ENCODE data around the gene CPT1C.

The CPT1C gene

DNA sequence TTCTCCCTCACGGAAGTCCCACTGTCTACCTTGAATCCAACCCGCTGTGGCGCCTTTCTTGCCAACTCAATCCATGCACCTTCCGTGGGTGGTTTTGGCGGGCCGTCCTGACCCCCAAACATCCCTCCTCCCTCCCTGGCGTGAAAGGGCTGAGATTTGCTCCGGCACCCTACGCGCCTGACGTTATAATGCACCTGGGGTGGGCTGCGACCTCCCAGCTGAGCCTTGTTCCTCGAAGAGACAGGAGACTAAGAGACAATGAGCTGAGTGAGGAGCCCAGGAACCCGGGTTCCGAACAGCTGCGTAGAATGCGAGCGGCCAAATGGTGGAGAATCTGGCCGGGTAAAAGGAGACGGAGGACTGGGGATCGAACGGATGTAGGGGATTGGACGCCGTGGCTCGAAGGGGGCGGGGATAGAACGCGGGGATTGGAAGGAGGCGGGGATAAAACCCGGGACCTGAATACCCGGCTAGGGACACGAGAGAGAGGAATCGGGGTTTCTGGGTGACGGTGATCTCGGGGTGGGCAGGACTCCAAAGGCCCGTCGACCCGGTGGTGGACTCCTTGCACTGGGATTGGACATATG is at the start of gene CPT1C:
TSS of gene CPT1C (plus strand) at position 461 of the 587 bp plus-strand sequence. CDS start 1,137 bp downstream, outside the sequence.
- peak; percentile 49 for DNase-seq

DNA sequence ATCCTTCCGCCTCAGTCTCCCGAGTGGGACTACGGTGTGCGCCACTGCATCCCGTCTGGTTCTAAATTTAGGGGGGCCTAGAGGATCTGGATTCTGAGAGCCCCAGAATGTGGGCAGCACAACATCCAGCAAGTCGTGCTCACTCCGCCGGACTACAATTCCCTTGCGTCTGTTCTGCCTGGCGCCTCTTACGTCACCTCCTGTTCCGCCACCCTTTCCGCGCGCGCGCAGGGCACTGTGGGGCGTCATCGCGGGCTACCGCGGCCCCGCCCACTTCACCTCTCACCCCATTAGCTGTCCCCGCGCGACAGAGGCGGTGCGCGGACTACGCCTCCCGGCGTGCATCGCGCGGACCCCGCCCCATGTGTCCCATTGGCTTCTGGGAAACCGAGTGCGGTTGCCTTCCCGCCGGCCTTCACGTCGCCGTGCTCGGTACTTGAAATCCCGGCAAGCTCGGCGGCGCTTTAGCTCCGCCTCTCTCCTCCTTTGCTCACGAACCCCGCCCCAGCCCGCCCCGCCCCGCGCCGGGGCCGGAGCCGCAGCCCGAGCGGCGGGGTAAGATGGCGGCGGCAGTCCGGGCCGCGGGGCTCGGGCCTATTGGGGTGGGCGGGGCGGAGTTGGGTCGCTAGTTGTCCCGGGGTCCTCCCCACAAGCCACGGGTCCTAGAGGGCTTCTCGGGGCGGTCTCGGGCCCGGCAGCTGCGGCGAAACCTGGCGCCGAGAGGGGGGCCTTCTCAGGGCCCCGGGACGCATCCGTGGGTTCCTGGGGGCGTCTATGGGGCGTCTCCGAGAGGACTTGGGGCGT is 49.0 kb upstream of the CPT1C start, which contains the start of gene SCAF1:
TSS of gene SCAF1 (plus strand) at position 522 of the 804 bp plus-strand sequence. CDS start 2,818 bp downstream, outside the sequence.
- peak; percentile 98 for DNase-seq

DNA sequence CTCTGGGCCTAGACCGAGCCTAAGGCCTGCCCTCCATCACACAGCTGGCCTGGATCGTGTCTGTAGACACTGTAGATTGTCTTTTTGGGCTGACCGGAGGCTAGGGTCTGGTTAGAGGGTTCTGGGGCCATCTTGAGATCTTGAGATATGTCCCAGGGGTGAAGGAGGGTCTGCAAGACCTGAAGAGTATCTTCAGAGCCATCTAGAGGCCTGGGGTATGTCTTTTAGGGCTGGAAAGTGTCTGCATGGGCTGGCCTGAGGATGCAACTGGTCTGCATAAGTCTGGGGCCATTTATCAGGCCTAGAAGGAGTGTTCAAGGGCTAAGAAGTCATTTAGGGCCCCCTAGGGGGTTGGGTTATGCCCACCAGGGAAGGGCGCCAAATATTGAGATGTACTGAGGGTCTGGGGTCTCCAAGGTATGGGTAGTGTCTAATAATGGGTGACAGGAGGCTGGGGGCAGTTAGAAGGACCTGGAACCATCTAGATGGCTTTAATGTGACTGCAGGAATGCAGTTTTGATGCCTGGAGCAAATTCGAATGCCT is 48.4 kb upstream of the CPT1C start:
- no peak for DNase-seq

DNA sequence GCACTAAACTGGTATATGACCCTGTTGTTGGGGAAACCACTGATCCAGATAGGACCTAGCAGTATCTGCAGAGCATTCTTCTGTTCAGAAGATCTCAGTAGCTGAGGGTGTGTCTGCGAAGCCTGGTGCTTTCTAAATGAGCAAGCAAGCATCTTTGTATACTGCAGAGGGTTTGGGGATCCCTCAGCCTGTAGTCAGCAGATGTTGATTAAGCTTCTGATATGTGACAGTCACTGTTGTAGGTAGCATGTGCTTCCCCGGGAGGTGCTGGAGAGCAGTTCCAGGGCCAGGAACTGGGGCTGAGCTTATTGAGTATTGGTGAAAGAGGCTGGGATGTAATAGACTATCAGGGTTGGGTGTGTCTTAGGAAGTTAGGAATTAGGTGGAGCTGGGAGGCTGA is 47.5 kb upstream of the CPT1C start:
- DNase-seq, result no peak

DNA sequence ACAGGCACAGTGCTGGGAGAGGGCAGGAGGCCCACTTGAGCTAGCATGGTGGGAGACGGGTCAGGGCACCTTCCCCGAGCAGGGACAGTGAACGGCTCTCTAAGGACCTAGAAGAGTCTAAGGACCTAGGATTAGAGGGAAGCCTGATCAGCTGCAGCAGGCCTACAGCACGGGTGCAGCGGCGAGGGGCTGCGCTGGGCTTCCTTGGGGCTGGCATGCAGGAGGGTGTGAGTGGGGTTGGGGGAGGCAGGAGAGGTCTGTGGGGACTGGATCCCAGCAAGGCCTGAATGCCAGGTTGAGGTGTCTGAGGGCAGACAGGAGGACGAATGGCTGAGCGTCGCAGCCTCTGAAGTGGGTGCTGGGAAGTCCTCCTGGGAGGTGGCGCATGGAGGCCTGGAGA is 45.3 kb upstream of the CPT1C start:
- DNase-seq, result no peak

DNA sequence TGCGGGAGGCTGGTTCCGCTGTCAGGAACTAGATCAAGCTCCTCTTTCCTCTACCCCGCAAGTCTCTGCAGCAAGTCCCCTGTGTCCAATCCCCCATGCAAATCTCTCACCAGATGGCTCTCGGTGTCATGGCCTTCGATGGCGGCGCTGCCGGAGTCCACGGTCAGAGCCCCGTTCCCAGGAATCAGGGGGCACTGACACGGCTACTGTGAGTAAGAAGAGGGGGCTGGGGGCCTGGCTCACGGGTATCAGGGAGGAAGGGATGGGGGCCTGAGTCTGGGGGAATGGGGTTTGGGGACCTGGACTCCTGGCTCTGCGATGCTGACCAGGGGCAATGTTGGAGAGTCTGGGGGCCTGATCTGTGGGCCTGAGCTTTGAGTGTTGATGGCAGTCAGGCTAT is 44.9 kb upstream of the CPT1C start:
- DNase-seq, result no peak

DNA sequence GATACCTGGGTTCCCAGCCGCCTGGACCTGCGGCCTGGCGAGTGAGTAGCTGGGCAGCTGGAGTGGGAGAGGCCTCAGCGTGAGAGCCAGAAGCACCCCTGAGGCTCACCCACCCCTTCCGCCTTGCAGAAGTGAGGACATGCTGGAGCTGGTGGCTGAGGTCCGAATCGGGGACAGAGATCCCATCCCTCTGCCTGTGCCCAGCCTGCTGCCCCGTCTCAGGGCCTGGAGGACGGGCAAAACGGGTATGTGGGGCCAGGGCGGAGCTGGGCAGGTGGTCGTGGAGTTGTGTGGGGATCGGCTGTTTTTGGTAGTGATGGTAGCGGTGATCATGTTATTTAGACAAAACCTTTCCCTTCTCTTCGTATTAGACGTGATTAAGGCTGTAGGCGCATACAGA is 44.3 kb upstream of the CPT1C start:
- no peak for DNase-seq

DNA sequence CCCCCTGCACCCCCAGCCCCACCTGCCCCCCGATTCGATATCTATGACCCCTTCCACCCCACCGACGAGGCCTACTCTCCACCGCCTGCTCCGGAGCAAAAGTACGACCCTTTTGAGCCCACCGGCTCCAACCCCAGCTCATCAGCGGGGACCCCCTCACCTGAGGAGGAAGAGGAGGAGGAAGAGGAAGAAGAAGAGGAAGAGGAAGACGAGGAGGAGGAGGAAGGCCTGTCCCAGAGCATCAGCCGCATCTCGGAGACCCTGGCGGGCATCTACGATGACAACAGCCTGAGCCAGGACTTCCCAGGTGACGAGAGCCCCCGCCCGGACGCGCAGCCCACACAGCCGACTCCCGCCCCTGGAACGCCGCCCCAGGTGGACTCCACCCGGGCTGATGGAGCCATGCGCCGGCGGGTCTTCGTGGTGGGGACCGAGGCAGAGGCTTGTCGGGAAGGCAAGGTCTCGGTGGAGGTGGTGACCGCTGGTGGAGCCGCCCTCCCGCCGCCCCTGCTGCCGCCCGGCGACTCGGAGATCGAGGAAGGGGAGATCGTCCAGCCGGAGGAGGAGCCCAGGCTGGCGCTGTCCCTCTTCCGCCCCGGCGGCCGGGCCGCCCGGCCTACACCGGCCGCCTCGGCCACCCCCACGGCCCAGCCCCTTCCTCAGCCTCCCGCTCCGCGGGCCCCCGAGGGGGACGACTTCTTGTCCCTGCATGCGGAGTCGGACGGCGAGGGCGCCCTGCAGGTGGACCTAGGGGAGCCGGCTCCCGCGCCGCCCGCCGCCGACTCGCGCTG is 39.7 kb upstream of the CPT1C start:
- DNase-seq, result no peak

DNA sequence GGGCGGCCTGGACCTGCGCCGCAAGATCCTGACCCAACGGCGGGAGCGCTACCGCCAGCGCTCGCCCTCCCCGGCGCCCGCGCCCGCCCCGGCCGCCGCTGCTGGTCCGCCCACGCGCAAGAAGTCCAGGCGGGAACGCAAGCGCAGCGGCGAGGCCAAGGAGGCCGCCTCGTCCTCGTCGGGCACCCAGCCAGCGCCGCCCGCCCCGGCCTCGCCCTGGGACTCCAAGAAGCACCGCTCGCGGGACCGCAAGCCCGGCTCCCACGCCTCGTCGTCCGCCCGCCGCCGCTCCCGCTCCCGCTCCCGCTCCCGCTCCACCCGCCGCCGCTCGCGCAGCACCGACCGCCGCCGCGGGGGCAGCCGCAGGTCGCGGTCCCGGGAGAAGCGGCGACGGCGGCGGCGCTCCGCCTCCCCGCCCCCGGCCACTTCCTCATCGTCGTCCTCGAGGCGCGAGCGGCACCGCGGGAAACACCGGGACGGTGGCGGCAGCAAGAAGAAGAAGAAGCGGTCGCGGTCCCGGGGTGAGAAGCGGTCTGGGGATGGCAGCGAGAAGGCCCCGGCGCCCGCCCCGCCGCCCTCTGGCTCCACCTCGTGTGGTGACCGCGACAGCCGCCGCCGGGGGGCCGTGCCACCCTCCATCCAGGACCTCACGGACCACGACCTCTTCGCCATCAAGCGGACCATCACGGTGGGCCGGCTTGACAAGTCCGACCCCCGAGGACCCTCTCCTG is 38.9 kb upstream of the CPT1C start:
- no peak for DNase-seq

DNA sequence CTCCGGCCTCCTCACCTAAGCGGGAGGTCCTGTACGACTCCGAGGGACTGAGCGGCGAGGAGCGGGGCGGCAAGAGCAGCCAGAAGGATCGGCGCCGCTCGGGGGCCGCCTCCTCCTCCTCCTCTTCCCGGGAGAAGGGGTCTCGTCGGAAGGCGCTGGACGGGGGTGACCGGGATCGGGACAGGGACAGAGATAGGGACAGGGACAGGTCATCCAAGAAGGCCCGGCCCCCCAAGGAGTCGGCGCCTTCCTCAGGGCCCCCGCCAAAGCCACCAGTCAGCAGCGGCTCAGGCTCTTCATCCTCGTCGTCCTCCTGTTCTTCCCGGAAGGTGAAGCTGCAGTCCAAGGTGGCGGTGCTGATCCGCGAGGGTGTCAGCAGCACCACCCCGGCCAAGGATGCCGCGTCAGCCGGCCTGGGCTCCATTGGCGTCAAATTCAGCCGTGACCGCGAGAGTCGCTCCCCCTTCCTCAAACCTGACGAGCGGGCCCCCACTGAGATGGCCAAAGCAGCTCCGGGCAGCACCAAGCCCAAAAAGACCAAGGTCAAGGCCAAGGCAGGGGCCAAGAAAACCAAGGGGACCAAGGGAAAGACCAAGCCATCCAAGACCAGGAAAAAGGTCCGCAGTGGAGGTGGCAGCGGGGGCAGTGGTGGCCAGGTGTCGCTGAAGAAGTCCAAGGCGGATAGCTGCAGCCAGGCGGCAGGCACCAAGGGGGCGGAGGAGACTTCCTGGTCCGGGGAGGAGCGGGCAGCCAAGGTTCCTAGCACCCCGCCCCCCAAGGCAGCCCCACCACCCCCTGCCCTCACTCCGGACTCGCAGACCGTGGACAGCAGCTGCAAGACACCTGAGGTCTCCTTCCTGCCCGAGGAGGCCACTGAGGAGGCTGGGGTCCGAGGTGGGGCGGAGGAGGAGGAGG is 38.1 kb upstream of the CPT1C start:
- no peak for DNase-seq

DNA sequence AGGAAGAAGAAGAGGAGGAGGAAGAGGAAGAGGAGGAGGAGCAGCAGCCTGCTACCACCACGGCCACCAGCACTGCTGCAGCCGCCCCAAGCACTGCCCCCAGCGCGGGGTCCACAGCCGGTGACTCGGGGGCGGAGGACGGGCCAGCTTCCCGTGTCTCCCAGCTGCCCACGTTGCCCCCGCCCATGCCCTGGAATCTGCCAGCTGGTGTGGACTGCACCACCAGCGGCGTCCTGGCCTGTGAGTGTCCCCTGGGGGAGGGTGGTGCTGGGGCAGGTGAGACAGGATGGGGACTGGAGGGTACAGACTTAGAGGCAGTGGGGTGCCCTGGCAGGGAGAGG is 37.5 kb upstream of the CPT1C start:
- DNase-seq, result no peak

DNA sequence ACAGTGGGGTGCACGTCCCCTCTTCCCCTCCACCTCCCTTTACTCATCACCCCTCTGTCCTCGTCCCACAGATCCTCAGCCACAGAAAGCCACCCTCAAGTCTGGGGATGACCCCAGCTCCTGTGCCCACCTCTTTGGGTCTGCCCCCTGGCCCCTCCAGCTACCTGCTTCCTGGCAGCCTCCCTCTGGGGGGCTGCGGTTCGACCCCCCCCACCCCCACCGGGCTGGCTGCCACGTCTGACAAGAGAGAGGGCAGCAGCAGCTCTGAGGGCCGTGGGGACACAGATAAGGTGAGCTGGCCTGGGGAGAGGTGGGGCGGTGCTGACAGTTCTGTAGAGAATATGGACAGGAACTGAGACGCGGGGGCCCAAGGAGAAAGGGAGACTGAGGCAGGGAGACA is 36.3 kb upstream of the CPT1C start:
- DNase-seq, result no peak

DNA sequence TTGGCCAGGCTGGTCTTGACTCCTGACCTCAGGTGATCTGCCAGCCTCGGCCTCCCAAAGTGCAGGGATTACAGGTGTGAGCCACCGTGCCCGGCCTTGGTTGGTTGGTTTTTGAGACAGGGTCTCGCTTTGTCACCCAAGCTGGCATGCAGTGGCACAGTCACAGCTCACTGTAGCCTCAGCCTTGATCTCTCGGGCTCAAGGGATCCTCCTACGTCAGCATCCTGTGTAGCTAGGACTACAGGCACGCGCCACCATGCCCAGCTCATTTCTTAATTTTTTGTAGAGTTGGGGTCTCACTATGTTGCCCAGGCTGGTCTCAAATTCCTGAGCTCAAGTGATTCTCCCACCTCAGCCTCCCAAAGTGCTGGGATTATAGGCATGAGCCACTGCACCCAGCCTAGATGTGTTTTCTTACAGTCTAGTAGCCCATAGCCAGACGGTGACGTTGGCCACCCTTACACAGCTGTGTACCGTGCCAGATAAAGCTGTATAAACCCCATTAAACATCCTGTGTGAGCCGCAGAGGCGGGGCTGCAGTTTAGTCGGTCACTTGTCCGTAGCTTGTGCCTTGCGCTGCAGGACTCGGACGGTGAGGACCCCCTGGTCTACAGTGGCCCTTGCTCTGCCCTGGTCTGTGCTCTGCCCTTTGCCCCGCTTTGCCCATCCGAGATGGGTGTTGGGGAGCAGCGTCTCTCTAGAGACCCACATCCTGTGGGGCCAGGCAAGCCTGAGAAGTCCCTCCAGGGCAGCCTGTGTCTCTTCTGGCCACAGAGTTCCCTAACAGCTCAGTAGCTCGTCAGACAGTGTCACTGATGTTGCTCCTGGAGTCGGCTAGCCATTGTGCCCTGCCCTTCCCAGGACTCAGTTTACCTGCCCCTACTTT is 35.1 kb upstream of the CPT1C start:
- no peak for DNase-seq

DNA sequence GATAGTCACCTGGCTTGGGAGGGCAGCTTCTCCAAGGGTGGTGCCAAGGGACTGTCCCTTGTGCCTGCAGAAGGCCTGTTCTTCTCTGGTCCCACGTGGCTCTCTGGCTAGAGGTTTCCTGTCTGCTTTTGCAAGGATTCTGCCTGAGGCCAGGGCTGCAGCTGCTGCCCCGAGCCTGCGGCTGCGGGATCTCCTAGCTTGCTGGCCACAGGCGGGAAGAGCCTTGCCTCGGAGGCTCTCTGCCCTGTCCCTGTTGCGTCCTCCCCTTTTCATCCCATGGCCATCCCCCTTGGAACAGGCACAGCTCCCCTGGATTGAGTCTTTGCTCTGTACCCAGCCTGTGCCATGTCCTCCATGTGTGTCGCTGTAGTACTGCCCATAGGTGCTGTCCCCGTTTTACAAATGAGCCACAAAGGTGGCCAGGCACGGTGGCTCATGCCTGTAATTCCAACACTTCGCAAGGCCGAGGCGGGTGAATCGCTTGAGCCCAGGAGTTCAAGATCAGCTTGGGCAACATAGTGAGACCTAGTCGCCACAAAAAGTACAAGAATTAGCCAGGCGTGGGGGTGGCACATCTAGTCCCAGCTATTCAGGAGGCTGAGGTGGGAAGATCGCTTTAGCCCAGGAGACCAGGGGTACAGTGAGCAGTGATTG is 34.3 kb upstream of the CPT1C start:
- DNase-seq, result no peak

DNA sequence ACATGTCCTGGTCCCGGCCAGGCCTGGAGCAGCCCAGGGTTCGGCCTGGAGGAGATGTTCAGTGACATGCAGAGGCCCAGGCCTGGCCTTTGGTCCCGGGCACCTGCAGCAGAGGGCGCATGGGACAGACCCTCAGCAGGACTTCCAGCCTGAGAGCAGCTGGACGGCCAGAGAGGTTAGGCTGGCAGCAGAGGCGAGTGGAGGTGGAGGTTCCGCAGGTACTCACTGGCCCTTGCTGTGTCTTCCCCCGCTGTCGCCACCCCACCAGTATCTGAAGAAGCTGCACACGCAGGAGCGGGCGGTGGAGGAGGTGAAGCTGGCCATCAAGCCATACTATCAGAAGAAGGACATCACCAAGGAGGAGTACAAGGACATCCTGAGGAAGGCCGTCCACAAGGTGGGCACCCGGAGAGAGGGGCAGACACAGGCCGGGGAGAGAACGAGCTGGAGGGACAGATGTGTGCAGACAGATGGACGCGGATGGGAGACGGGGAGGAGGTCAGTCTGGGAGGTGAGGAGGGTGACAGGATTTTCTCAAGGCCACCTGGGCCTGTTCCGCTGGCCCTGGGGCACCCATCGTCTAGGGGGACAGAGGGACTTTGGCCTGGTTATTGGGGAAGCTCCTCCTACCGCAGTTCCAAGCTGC is 33.3 kb upstream of the CPT1C start:
- no peak for DNase-seq

DNA sequence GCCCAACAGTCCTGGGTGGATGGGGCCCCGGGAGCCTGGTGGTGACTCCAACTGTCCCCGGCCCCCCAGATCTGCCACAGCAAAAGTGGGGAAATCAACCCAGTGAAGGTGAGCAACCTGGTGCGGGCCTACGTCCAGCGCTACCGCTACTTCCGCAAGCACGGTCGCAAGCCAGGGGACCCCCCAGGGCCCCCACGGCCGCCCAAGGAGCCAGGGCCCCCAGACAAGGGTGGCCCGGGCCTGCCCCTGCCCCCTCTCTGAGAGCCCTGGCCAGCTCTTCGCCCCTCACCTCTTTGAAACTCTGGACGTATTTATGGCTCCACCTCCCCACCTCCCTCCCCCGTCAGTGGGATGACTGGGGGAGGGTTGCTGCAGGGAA is 32.8 kb upstream of the CPT1C start:
- DNase-seq, result no peak

DNA sequence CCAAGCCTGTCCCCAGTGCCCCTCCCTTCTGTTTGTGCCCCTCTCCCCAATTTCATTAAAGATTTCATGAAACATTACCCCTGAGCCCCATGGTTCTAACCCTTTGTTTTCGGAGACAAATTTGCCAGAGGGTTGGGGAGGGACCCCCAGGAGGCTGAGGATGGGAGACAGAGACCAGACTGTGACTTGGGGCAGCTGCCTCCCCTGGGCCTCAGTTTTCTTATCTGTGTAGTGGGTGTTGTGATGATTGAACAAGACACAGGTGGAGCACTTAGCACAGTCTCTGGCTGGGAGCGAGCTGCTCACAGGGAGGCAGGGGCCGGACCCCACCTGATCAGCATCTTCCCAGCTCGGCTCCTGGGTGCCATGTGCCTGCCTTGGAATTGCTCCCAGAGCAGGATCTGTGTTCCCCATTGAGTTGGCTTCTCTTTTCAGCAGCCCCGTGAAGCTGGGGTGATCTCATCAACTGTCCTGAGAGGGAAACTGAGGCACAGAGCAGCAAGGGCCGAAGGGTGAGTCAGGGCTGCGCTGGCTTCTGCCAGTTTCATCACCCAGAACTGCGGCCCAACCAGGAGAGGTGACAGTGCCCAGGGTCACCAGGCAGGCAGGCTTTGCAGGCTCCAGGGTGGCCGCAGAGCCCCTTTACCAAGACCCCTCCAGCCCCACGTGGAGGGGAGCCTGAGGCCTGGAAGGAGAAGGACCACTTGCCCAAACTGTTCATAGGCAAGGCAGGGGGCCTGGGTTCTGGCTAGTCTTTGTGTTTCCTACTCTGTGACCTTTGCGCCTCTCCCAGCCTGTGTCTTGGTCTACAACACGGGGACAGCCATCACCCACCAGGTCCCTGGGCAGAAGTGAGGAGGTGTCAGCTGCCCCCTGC is 32.1 kb upstream of the CPT1C start:
- DNase-seq, result no peak

DNA sequence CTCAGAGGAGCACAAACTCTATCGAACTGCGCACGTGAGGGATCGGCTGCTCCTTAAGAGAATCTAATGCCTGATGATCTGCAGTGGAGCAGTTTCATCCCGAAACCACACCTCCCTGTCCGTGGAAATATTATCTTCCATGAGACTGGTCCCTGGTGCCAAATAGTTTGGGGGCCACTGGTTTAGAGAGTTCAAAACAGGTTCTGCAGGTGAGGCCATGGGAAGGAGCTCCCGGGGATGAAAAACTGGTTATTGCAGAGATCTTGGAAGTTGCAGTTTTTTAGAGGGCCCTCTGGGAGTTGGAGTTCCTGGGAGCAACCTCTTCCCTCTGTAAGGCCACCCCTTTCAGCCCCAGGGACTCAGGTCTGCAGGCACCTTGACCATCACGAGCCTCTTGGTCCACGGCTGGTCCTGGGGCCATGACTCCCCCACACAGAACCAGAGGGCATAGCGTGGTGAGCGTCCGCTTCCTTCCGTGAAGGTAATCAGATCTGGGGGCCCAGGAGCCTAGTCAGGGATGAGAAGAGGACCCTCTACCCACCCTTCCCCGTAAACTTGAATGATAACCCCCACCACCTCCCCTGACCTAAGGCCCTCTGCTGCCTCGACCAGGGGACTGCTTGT is 30.5 kb upstream of the CPT1C start:
- no peak for DNase-seq

Data from activated CD8-positive, alpha-beta memory T cell treated with anti-CD3 and anti-CD28 coated beads, Interleukin-2, amount 50 U/mL, for 4 hours (primary cell).